ENCODE results near the gene MAGI1. TPM values are rescaled to one million over a fixed set of nuclear protein-coding genes. Genes with fewer than 3 reads are reported as not detected.

The MAGI1 gene
- total RNA-seq, 1 experiment from 2014 or later, result 58.2 TPM

- H3K4me1 Mint-ChIP-seq, result peaks cover 28% of the 10 kb centered on the region
- TF ChIP-seq ZNF425 (CRISPR knock-in tag; conservative IDR thresholded peaks at IDR 0.05) (no peak), CDX4 (CRISPR knock-in tag; IDR thresholded peaks at IDR 0.05; ENCODE audit: borderline replicate concordance) (no peak), OVOL2 (CRISPR knock-in tag; IDR thresholded peaks at IDR 0.05; ENCODE audit: borderline replicate concordance) (no peak), MAX (CRISPR knock-in tag; IDR thresholded peaks at IDR 0.05) (no peak), ATF6 (CRISPR knock-in tag; IDR thresholded peaks at IDR 0.05) (no peak), HMGXB4 (CRISPR knock-in tag; IDR thresholded peaks at IDR 0.05) (no peak), MLX (CRISPR knock-in tag; IDR thresholded peaks at IDR 0.05) (no peak), STAT6 (CRISPR knock-in tag; conservative IDR thresholded peaks at IDR 0.05; ENCODE audit: low read depth) (no peak)
- no peaks in the 10 kb centered on the region for H3K27me3 Mint-ChIP-seq (ENCODE audit: low read depth)
- ChIA-PET POLR2A (no interaction called here), CTCF (interaction anchor here (1.4 kb wide), 1 partner anchor 57 kb away, joined by 3 read pairs; no protein-coding TSS in a partner anchor)
- H3K9me3 Mint-ChIP-seq, result no peaks in the 10 kb centered on the region
- H3K36me3 Mint-ChIP-seq, result no peaks in the 10 kb centered on the region
- no peak overlapping the region for H3K4me3 Mint-ChIP-seq
- ATAC-seq, result no peak
- no peak for DNase-seq (ENCODE audit: low spot score)
- no peak overlapping the region for H3K27ac Mint-ChIP-seq
Measured at GRCh38 chr3:65857327-65857726, 181.4 kb downstream of the MAGI1 start.

GRCh38 chr3:65856907-65857306 is 181.8 kb downstream of the MAGI1 start:
- CTCF ChIA-PET, result interaction anchor here (1.4 kb wide), 1 partner anchor 58 kb away, joined by 3 read pairs; no protein-coding TSS in a partner anchor
- POLR2A ChIA-PET, result no interaction called here
- Mint-ChIP-seq H3K4me1 (peaks cover 28% of the 10 kb centered on the region), H3K27ac (no peak overlapping the region), H3K9me3 (no peaks in the 10 kb centered on the region), H3K27me3 (ENCODE audit: low read depth) (no peaks in the 10 kb centered on the region), H3K36me3 (no peaks in the 10 kb centered on the region), H3K4me3 (no peak overlapping the region)
- DNase-seq (ENCODE audit: low spot score), result no peak
- ATAC-seq, result no peak
- TF ChIP-seq ATF2 (CRISPR knock-in tag; IDR thresholded peaks at IDR 0.05; ENCODE audit: borderline replicate concordance, low read depth) (no peak), CREB1 (CRISPR knock-in tag; IDR thresholded peaks at IDR 0.05) (no peak), ZNF263 (CRISPR knock-in tag; IDR thresholded peaks at IDR 0.05; ENCODE audit: low read depth) (no peak), PRDM15 (CRISPR knock-in tag; IDR thresholded peaks at IDR 0.05) (no peak), AFF4 (CRISPR knock-in tag; IDR thresholded peaks at IDR 0.05; ENCODE audit: borderline replicate concordance) (no peak)

Measured in WTC11 (cell line).